Left renal pelvis (tissue), 4 donors: ENCODE data around the gene SLC6A11. TPM values are rescaled to one million over a fixed set of nuclear protein-coding genes. Genes with fewer than 3 reads are reported as not detected.

Experiments used
- DNase-seq, 4 donors: peaks; one replicate each; pipeline ENCODE4 v3.0.0-alpha.2; 2013; ENCODE audit warnings: low read depth in 4 of 4, low spot score in 3 of 4
- polyA plus RNA-seq, 4 donors: library from polyadenylated mRNA; unstranded; fragments of 120-200 nt; gene quantifications; one replicate each; pipeline ENCODE4 v1.2.1, GENCODE V29; 2013; ENCODE audit not compliant: insufficient read length in 4 of 4

The SLC6A11 gene
- polyA plus RNA-seq, 4 donors: 0.05 to 0.09 (median 0.06) TPM; not detected in 1

- DNase-seq: no peak
Measured at GRCh38 chr3:10836676-10837075, 20.6 kb downstream of the SLC6A11 start.

GRCh38 chr3:10837849-10838248 lies 21.8 kb downstream of the SLC6A11 start:
- no peak for DNase-seq

DNA sequence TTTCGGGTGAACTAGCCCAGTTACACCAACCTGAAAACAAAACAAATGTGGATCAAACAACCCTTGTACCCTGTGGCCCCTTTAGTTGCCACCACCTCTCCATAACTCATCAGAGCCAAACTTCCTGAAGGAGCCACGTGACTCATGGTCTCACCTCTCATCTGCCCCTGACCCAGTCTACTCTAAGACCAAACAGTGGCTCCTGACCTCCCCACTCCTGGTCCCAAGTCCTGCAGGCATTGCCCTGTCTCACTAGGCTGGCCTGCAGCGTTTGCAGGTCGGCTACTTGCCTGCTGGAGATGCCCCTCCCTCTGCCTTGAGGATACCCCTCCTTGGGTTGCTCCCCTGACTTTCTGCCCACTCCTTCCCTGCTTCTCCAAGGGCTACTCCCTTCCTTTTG lies 23.1 kb downstream of the SLC6A11 start:
- no peak for DNase-seq

GRCh38 chr3:10841100-10841499 lies 25.1 kb downstream of the SLC6A11 start:
- no peak for DNase-seq

GRCh38 chr3:10843378-10843777 lies 27.4 kb downstream of the SLC6A11 start:
- DNase-seq: no peak

DNA sequence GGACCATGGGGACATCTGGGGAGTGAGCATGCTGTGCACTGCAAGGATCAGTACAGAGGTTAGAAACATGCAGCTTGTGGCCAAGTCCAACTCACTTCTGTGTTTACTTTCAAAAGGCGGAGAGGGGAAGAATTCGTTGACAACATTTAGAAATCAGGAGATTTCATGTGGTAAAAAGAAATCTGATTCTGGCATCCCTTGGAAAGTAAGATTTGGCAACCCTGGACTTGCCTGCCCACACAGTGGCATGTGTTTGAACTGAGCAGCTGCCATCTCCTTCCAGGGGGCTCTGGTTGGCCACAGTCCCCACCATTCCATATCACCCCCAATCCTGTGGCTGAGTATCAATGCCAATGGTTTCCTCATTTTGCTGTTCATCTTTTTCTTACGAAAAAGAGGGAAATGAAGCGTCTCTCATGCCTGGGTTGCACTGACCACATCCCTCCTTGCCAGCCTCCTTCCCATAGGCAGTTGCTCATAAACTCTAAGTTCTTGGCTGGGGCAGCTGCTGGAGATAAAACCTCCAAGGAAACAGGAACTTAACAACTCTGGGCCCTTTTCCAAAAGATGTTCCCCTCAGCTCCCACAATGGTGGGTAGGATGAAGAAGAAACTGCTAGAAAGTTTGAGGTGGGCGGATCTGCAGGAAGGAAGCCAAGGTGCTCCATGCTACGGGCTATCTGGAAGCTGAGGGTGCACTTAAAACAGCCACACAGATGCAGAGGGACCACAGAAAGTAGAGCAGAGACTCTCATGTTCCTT lies 29.2 kb downstream of the SLC6A11 start:
- no peak for DNase-seq

DNA sequence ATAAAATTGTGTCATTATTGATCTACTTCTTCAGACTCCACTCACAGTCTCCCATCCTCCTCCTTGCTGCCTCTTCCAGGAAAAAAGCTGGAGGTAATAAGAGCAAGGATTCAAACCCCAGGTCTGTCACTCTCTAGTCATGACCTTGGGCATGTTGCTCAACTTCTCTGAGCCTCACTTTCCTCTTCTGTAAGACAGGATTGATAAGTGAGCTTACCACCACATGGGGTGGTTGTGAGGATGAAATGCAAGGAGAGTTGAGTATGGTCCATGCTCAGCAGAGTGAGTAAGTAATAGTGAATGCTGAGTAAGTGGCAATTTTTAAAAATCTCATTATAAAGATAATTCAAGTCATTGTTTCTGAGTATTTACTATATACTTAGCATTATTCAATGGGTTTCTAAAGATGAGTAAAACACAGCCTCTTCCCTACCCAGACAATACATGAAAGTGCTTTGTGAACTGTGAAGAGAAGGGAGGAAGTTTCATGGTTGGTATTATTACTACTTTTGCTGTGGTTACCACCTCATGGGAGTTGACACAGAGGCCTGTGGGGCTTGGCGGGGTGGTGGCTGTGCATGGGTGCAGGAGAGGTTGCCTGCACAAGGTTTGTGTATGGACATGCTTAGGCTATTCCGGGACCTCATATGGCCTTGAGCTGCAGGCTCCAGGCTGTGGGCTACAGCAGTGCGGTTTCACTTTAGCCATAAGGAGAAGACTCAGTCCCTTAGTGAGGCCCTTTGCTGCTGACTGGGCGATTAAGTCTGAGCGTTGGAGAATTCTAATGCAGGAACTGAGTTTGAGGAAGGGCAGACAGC lies 30.0 kb downstream of the SLC6A11 start:
- DNase-seq: no peak

GRCh38 chr3:10846657-10846975 lies 30.6 kb downstream of the SLC6A11 start:
- DNase-seq: no peak

GRCh38 chr3:10848261-10848660 lies 32.2 kb downstream of the SLC6A11 start:
- no peak for DNase-seq

- DNase-seq: no peak
Measured at GRCh38 chr3:10852066-10852808, 36.2 kb downstream of the SLC6A11 start.

DNA sequence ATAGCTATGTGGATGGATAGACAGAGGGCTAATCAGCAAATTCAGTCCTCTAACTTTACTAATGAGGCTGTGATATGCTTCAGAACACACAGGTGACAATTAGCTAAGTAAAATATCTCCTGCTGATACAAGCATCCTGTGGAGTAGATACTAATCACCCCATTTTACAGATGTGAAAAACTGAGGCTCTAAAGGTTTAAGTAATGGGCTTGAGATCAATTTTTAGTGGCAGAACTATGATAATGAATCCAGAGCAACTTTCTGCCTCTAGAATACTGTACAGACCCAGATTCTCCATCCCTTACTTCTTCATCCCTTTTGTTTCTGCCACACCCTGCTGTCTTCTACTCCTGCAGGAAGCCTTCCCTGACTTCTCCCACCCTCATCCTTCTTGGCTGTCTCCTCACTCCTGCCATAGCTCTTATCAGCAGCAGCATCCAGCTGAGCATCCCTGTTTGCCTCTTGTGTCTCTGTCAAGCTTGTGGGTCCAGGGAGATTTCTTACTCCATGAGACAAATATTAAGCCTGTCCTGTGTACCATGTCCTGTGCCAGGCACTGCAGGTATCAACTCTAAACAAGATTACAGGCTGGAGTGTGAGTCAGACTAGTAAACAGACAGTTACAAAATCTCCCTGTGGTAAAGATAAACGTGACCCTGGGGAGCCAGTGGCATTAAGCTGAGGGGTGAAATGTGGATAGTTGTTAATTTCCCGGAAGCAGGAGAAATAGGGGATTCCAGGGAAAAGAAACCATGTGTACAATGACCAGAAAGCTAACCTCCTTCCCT lies 39.2 kb downstream of the SLC6A11 start:
- DNase-seq: no peak

GRCh38 chr3:10855871-10856662 lies 40.0 kb downstream of the SLC6A11 start:
- DNase-seq: no peak

- DNase-seq: no peak
Measured at GRCh38 chr3:10857235-10857634, 41.2 kb downstream of the SLC6A11 start.

GRCh38 chr3:10858091-10858490 lies 42.1 kb downstream of the SLC6A11 start:
- no peak for DNase-seq

DNA sequence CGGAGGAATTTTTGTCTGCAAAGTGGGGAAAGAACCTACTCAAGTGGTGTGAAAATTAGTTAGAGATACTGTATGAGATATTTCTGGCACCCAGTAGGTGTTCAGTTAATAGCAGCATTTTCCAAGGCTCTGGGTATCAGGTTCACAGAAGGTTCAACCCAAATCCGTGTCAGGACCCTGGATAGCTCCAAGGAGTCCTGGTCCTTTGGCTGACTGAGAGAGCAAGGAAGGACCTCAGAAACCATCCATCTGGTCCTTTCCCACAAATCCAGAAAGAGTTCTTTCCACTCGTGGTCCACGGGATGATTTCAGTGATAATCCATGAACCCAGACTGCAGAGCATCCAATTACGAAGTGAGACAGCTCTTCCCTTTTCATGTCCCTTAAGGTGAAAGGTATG lies 51.4 kb downstream of the SLC6A11 start:
- DNase-seq: peak in 3 of 4 donors; percentile 5 to 21 (median 16)

DNA sequence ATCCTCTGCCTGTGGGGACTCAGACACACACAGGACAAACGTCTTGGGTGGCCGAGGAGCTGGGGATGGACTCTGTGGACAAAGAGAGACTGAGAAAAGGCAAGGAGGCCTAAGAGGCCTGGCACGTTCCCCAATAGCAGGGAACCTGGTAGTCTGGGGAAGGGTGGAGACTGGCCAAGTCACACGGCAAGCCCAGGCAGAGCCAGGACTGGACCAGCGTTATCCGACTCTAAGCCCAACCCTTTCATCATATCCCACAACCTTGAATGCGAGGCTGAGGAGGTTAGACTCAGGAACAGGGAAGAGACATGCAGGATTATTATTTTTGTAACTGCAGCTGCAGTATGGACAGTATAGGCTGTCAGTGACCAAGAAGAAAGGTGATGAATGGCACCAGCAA lies 53.4 kb downstream of the SLC6A11 start:
- no peak for DNase-seq

DNA sequence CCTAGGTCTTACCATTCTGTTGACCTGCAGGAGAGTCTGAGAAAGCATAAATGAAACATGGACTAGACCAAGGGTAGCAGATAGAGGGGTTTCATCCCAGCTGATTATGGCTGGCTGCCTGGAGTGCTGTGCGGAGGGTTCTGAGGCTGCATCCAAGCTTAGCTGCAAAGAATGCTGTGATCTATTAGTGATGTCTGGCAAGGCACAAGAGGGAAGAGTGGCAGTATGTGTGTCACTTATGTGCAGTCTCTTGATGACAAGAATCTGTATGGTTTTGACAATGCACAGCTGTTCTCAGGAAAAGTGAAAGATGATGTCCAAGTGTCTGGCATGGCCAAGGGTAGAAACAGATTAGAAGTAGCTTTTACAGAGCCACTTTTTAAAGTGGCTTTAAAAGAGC lies 54.3 kb downstream of the SLC6A11 start:
- DNase-seq: no peak

GRCh38 chr3:10873415-10873814 lies 57.4 kb downstream of the SLC6A11 start:
- no peak for DNase-seq

GRCh38 chr3:10875914-10876313 lies 59.9 kb downstream of the SLC6A11 start:
- DNase-seq: no peak

DNA sequence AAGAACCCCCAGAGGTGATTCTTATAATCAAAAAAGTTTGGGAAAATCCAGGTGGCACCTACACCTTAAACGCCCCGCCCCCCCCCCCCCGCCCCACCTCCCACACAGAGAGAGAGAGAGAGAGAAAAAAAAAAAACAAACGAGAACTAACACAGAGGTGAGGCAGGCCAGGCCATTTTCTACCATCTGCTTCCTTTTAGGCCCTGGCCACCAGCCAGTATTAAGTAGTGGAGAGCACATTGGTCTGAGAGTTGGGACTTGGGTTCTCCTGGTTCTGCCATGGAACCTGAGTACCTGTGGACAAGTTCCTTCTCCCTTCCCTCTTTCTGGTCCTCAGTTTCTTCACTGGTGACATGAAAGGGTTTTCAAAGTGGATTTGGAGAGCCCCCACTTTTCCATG lies 60.6 kb downstream of the SLC6A11 start:
- no peak for DNase-seq
